IMR-90 (cell line): ENCODE data around the gene DDR1.

ENCODE experiments used
- BHLHE40 ChIP-seq: fragments of 150-350 bp; IDR thresholded peaks from 2 replicates; pipeline ENCODE4 v1.6.1; 2016; ENCODE audit warnings: mild to moderate bottlenecking, low read depth, low read length
- CEBPB ChIP-seq: IDR thresholded peaks from 2 replicates; pipeline ENCODE4 v1.6.1; 2012; ENCODE audit warnings: low read depth, low read length, improper control_type of control experiment
- FOS ChIP-seq: fragments of 150-350 bp; IDR thresholded peaks from 2 replicates; pipeline ENCODE4 v1.6.1; 2016; ENCODE audit warnings: low read depth, low read length
- MAFK ChIP-seq: IDR thresholded peaks from 2 replicates; pipeline ENCODE4 v1.6.1; 2012; ENCODE audit warnings: low read depth, low read length, improper control_type of control experiment
- MAZ ChIP-seq: IDR thresholded peaks from 2 replicates; pipeline ENCODE4 v1.6.1; 2012; ENCODE audit warnings: low read depth, mild to moderate bottlenecking, low read length, improper control_type of control experiment, moderate library complexity, borderline replicate concordance
- MXI1 ChIP-seq: IDR thresholded peaks from 2 replicates; pipeline ENCODE4 v1.6.1; 2012; ENCODE audit warnings: low read depth, mild to moderate bottlenecking, low read length, moderate library complexity, borderline replicate concordance
- NFE2L2 ChIP-seq: fragments of 150-350 bp; IDR thresholded peaks from 2 replicates; pipeline ENCODE4 v1.6.1; 2016; ENCODE audit warnings: low read depth, mild to moderate bottlenecking, low read length
- POLR2A ChIP-seq: IDR thresholded peaks from 2 replicates; pipeline ENCODE4 v1.6.1; 2012; ENCODE audit warnings: mild to moderate bottlenecking, low read depth, low read length
- RAD21 ChIP-seq: IDR thresholded peaks from 2 replicates; pipeline ENCODE4 v1.6.1; 2012; ENCODE audit warnings: low read length, improper control_type of control experiment
- RCOR1 ChIP-seq: IDR thresholded peaks from 2 replicates; pipeline ENCODE4 v1.6.1; 2012; ENCODE audit warnings: mild to moderate bottlenecking, low read length, improper control_type of control experiment; ENCODE audit not compliant: insufficient replicate concordance
- RFX5 ChIP-seq: IDR thresholded peaks from 2 replicates; pipeline ENCODE4 v1.8.0; 2012; ENCODE audit warnings: low read depth, mild to moderate bottlenecking, low read length, moderate library complexity
- SMC3 ChIP-seq: fragments of 150-350 bp; IDR thresholded peaks from 2 replicates; pipeline ENCODE4 v1.6.1; 2016; ENCODE audit warnings: low read depth, mild to moderate bottlenecking, antibody characterized with exemption, low read length, moderate library complexity
- USF2 ChIP-seq: fragments of 150-350 bp; IDR thresholded peaks from 2 replicates; pipeline ENCODE4 v1.6.1; 2017; ENCODE audit warnings: mild to moderate bottlenecking, antibody characterized with exemption, low read length, low read depth
- TF ChIP-seq, protein P1 (sequence below): conservative IDR thresholded peaks from 2 replicates; pipeline ENCODE4 v1.5.1; 2012; ENCODE audit warnings: mild to moderate bottlenecking, low read depth, low read length, improper control_type of control experiment

GRCh38 chr6:30887901-30888815 lies 3.8 kb downstream of the DDR1 start:
- TF ChIP-seq, protein P1, sequence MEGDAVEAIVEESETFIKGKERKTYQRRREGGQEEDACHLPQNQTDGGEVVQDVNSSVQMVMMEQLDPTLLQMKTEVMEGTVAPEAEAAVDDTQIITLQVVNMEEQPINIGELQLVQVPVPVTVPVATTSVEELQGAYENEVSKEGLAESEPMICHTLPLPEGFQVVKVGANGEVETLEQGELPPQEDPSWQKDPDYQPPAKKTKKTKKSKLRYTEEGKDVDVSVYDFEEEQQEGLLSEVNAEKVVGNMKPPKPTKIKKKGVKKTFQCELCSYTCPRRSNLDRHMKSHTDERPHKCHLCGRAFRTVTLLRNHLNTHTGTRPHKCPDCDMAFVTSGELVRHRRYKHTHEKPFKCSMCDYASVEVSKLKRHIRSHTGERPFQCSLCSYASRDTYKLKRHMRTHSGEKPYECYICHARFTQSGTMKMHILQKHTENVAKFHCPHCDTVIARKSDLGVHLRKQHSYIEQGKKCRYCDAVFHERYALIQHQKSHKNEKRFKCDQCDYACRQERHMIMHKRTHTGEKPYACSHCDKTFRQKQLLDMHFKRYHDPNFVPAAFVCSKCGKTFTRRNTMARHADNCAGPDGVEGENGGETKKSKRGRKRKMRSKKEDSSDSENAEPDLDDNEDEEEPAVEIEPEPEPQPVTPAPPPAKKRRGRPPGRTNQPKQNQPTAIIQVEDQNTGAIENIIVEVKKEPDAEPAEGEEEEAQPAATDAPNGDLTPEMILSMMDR: no peak
- no peak for TF ChIP-seq POLR2A
- no peak for TF ChIP-seq CEBPB
- TF ChIP-seq SMC3: no peak
- no peak for TF ChIP-seq RAD21
- TF ChIP-seq RCOR1: no peak
- no peak for TF ChIP-seq BHLHE40
- TF ChIP-seq MXI1: no peak
- TF ChIP-seq MAZ: 0 out of 2 replicates have a peak, but pooled peaks have one; percentile 30
- TF ChIP-seq NFE2L2: no peak
- peak; percentile 63; the same call in 1 of the 2 replicates for TF ChIP-seq FOS
- TF ChIP-seq RFX5: no peak
- no peak for TF ChIP-seq USF2
- no peak for TF ChIP-seq MAFK
